OCI-LY3 (cell line): ENCODE results near the gene TEX19.

Source experiments
- EZH2phosphoT487 ChIP-seq: fragments of 200-600 bp; shearing (Covaris generic); IDR thresholded peaks from 2 replicates; pipeline ENCODE4 v1.6.1; 2018; ENCODE audit warnings: antibody characterized with exemption, mixed run types, low read depth
- TF ChIP-seq, protein P1 (sequence below): fragments of 200-600, 300-600 bp; sonication (generic); IDR thresholded peaks from 2 replicates; pipeline ENCODE4 v1.5.1; 2014; ENCODE audit warnings: antibody characterized with exemption, low read length, low read depth

DNA sequence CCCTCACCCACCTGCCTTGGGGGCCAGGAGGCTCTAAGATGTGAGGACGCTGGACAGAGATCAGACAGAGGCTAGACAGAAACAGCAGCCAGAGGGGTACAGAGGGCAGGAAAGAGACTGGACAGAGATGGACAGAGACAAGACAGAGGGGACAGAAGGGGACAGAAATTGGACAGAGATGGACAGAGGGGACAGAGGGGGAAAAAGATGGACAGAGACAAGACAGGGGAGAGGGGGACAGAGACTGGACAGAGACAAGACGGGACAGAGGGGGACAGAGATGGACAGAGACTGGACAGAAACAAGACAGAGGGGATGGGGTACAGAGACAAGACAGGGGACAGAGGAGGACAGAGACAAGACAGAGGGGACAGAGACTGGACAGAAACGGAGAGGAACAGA lies 28.7 kb downstream of the TEX19 start:
- TF ChIP-seq, protein P1, sequence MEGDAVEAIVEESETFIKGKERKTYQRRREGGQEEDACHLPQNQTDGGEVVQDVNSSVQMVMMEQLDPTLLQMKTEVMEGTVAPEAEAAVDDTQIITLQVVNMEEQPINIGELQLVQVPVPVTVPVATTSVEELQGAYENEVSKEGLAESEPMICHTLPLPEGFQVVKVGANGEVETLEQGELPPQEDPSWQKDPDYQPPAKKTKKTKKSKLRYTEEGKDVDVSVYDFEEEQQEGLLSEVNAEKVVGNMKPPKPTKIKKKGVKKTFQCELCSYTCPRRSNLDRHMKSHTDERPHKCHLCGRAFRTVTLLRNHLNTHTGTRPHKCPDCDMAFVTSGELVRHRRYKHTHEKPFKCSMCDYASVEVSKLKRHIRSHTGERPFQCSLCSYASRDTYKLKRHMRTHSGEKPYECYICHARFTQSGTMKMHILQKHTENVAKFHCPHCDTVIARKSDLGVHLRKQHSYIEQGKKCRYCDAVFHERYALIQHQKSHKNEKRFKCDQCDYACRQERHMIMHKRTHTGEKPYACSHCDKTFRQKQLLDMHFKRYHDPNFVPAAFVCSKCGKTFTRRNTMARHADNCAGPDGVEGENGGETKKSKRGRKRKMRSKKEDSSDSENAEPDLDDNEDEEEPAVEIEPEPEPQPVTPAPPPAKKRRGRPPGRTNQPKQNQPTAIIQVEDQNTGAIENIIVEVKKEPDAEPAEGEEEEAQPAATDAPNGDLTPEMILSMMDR, result no peak
- TF ChIP-seq EZH2phosphoT487, result no peak
